ENCODE data around the gene HIVEP2. TPM values are rescaled to one million over a fixed set of nuclear protein-coding genes. Genes with fewer than 3 reads are reported as not detected.

The HIVEP2 gene
- total and polyA plus RNA-seq, 4 donors = 3.0 to 23.8 (median 11.2) TPM

DNA sequence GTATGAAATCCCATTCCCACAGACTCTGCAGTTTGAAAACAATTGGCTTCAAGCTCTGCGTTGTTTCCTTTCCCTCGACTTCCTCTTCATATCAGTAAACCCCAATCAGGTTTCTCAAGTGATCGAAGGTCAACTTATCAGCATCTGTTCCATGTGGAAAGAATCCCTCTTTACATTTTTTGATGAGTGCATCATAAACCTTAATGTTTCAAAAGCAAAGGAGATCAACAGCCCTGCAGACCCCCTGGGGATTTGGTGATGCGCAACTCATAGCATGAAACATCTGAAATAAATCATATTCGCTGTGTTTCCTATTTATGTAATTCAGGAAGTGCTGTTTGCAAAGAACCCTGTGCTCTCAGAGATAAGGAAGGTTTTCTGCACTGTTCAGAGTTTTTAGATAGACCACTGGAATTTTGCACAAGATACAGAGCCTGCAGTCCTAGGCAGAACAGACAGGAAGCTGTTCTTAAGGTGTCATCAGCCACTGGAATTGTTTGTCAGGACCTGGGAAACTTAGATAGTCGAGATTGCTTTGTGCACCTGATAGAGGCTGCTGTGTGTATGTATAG is 216.0 kb downstream of the HIVEP2 start:
- Histone ChIP-seq H3K9ac (ENCODE audit: insufficient read depth in 1 of 2, low read length in 2 of 2) (no peak overlapping the region), H3K9me3 (ENCODE audit: control insufficient read depth in 4 of 4, insufficient read depth in 3 of 4, low read length in 3 of 4) (no peaks in the 10 kb centered on the region), H3K27me3 (ENCODE audit: control insufficient read depth in 3 of 3, insufficient read depth in 3 of 3, low read length in 2 of 3) (no peaks in the 10 kb centered on the region), H3K27ac (ENCODE audit: low read depth in 1 of 2, low read length in 1 of 2) (peak overlapping the region in 1 of 2 donors; percentile 10), H3K4me3 (no peak overlapping the region), H3K4me1 (ENCODE audit: control insufficient read depth in 5 of 5, insufficient read depth in 5 of 5, low read length in 5 of 5) (peaks cover 0 to 5% (median 5%) of the 10 kb centered on the region in 5 donors), H3K36me3 (ENCODE audit: control insufficient read depth in 4 of 4, insufficient read depth in 4 of 4, low read length in 4 of 4) (no peaks in the 10 kb centered on the region)
- WGBS, 2 donors = 5 to 12% methylated on average over 6 of the region's 6 CpGs
- no peak for ATAC-seq (ENCODE audit: insufficient read depth, low FRiP score)
- peak in 2 of 3 donors; percentile 36 to 47 for DNase-seq
- TF ChIP-seq, protein P1, sequence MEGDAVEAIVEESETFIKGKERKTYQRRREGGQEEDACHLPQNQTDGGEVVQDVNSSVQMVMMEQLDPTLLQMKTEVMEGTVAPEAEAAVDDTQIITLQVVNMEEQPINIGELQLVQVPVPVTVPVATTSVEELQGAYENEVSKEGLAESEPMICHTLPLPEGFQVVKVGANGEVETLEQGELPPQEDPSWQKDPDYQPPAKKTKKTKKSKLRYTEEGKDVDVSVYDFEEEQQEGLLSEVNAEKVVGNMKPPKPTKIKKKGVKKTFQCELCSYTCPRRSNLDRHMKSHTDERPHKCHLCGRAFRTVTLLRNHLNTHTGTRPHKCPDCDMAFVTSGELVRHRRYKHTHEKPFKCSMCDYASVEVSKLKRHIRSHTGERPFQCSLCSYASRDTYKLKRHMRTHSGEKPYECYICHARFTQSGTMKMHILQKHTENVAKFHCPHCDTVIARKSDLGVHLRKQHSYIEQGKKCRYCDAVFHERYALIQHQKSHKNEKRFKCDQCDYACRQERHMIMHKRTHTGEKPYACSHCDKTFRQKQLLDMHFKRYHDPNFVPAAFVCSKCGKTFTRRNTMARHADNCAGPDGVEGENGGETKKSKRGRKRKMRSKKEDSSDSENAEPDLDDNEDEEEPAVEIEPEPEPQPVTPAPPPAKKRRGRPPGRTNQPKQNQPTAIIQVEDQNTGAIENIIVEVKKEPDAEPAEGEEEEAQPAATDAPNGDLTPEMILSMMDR (IDR thresholded peaks at IDR 0.05; ENCODE audit: control extremely low read depth, extremely low read depth) = no peak

DNA sequence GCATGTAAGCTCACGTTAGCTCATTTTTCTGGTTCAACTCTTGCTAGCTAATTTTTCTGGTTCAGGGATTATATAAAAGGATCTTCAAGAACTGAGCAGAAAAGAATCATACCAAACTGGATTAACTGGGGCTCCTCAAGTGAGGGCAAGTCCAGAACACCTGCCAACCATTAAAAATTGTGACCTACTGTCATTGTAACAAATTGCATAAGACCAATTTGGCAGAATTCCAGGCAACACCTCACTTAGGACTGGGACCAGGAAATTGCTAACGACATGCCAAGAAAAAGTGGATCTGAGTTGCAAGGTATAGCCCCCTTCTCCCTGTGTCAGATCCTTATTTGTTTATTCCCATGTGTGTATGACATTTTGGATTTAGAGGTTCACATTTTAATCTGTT is 216.6 kb downstream of the HIVEP2 start:
- no peaks in the 10 kb centered on the region for H3K9me3 ChIP-seq (ENCODE audit: control insufficient read depth in 4 of 4, insufficient read depth in 3 of 4, low read length in 3 of 4)
- ATAC-seq (ENCODE audit: insufficient read depth, low FRiP score) (no peak), DNase-seq (peak in 2 of 3 donors; percentile 45 to 65)
- no peak overlapping the region for H3K27ac ChIP-seq (ENCODE audit: low read depth in 1 of 2, low read length in 1 of 2)
- no peak overlapping the region for H3K9ac ChIP-seq (ENCODE audit: insufficient read depth in 1 of 2, low read length in 2 of 2)
- no peaks in the 10 kb centered on the region for H3K27me3 ChIP-seq (ENCODE audit: control insufficient read depth in 3 of 3, insufficient read depth in 3 of 3, low read length in 2 of 3)
- H3K4me3 ChIP-seq = no peak overlapping the region
- TF ChIP-seq, protein P1 (IDR thresholded peaks at IDR 0.05; ENCODE audit: control extremely low read depth, extremely low read depth) = no peak
- peaks cover 0 to 5% (median 5%) of the 10 kb centered on the region in 5 donors for H3K4me1 ChIP-seq (ENCODE audit: control insufficient read depth in 5 of 5, insufficient read depth in 5 of 5, low read length in 5 of 5)
- 41 to 44% methylated on average over 2 of the region's 2 CpGs for WGBS, 2 donors
- no peaks in the 10 kb centered on the region for H3K36me3 ChIP-seq (ENCODE audit: control insufficient read depth in 4 of 4, insufficient read depth in 4 of 4, low read length in 4 of 4)

DNA sequence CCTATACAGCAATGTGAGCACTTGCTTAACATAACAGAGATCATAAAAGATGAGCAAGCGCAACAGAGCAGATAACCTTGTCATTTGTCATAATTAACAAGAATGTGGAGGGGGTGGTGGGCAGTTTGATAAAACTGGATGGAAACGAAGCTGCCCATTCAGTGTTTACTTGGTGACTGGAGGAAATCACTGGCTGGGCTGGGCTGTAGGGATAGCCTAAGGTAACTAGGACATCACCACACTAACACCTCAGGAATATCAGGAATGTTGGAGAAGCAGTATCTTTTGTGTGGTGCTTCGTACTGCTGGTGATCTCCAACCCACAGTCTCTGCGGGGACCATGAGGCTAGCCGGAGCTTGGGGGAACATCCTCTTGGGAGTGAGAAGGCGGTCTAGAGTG is 218.4 kb downstream of the HIVEP2 start:
- H3K27ac ChIP-seq (ENCODE audit: low read depth in 1 of 2, low read length in 1 of 2) = no peak overlapping the region
- H3K27me3 ChIP-seq (ENCODE audit: control insufficient read depth in 3 of 3, insufficient read depth in 3 of 3, low read length in 2 of 3) = no peaks in the 10 kb centered on the region
- no peak for DNase-seq
- H3K4me1 ChIP-seq (ENCODE audit: control insufficient read depth in 5 of 5, insufficient read depth in 5 of 5, low read length in 5 of 5) = peaks cover 0 to 5% (median 5%) of the 10 kb centered on the region in 5 donors
- TF ChIP-seq, protein P1 (IDR thresholded peaks at IDR 0.05; ENCODE audit: control extremely low read depth, extremely low read depth) = no peak
- H3K4me3 ChIP-seq = no peak overlapping the region
- no peak overlapping the region for H3K9ac ChIP-seq (ENCODE audit: insufficient read depth in 1 of 2, low read length in 2 of 2)
- H3K9me3 ChIP-seq (ENCODE audit: control insufficient read depth in 4 of 4, insufficient read depth in 3 of 4, low read length in 3 of 4) = no peaks in the 10 kb centered on the region
- 89 to 97% methylated on average over 6 of the region's 6 CpGs for WGBS, 2 donors
- H3K36me3 ChIP-seq (ENCODE audit: control insufficient read depth in 4 of 4, insufficient read depth in 4 of 4, low read length in 4 of 4) = no peaks in the 10 kb centered on the region
- no peak for ATAC-seq (ENCODE audit: insufficient read depth, low FRiP score)

Measured in lung (tissue), 12 donors.